Stimulated activated CD4-positive, alpha-beta T cell treated with anti-CD3 and anti-CD28 coated beads, Interleukin-1b, Interleukin-23, amount 100 ng/mL, for 48 hours (primary cell): ENCODE results near the gene PIPOX.

Source experiments
- DNase-seq: peaks from one replicate; pipeline ENCODE4 v3.0.0-alpha.2; 2020

PIPOX gene

GRCh38 chr17:29048440-29049368, 5.8 kb downstream of the PIPOX start:
- DNase-seq, result no peak

- no peak for DNase-seq
Observed at GRCh38 chr17:29049541-29050145, 6.7 kb downstream of the PIPOX start.

GRCh38 chr17:29050176-29050575, 7.2 kb downstream of the PIPOX start:
- no peak for DNase-seq

- no peak for DNase-seq
Observed at GRCh38 chr17:29051194-29051593, 8.3 kb downstream of the PIPOX start.

- DNase-seq, result no peak
Observed at GRCh38 chr17:29051731-29052130, 8.8 kb downstream of the PIPOX start.

- no peak for DNase-seq
Observed at GRCh38 chr17:29054835-29055234, 11.9 kb downstream of the PIPOX start.

- no peak for DNase-seq
Observed at GRCh38 chr17:29057361-29057760, 14.4 kb downstream of the PIPOX start.

GRCh38 chr17:29058391-29058790, 15.4 kb downstream of the PIPOX start:
- no peak for DNase-seq

- no peak for DNase-seq
Observed at GRCh38 chr17:29059281-29059680, 16.3 kb downstream of the PIPOX start.

- no peak for DNase-seq
Observed at GRCh38 chr17:29060475-29060874, 17.5 kb downstream of the PIPOX start.

GRCh38 chr17:29061036-29061435, 18.1 kb downstream of the PIPOX start:
- no peak for DNase-seq

- DNase-seq, result no peak
Observed at GRCh38 chr17:29062215-29062614, 19.3 kb downstream of the PIPOX start.

GRCh38 chr17:29063992-29064391, 21.1 kb downstream of the PIPOX start:
- no peak for DNase-seq

- no peak for DNase-seq
Observed at GRCh38 chr17:29066047-29066446, 23.1 kb downstream of the PIPOX start.

- no peak for DNase-seq
Observed at GRCh38 chr17:29066606-29067005, 23.7 kb downstream of the PIPOX start.

GRCh38 chr17:29068818-29069217, 25.9 kb downstream of the PIPOX start:
- no peak for DNase-seq

GRCh38 chr17:29069526-29070041, 26.6 kb downstream of the PIPOX start:
- no peak for DNase-seq

- DNase-seq, result no peak
Observed at GRCh38 chr17:29070308-29070707, 27.4 kb downstream of the PIPOX start.

GRCh38 chr17:29070781-29071180, 27.8 kb downstream of the PIPOX start:
- DNase-seq, result no peak

- DNase-seq, result no peak
Observed at GRCh38 chr17:29071303-29071702, 28.4 kb downstream of the PIPOX start.

- no peak for DNase-seq
Observed at GRCh38 chr17:29073045-29073444, 30.1 kb downstream of the PIPOX start.

GRCh38 chr17:29073520-29073919, 30.6 kb downstream of the PIPOX start:
- no peak for DNase-seq

- DNase-seq, result no peak
Observed at GRCh38 chr17:29074488-29074887, 31.5 kb downstream of the PIPOX start.

GRCh38 chr17:29076087-29076486, 33.1 kb downstream of the PIPOX start:
- no peak for DNase-seq
